HG03469 (cell line): Measurements from ENCODE around the gene SNAP91.

ENCODE experiments used
- ATAC-seq: cut with Tn5 transposase; IDR thresholded peaks from one replicate; pipeline ENCODE4 v1.9.1; 2021; ENCODE audit warnings: mild to moderate bottlenecking, moderate library complexity, moderate number of reproducible peaks; ENCODE audit not compliant: unreplicated experiment

The SNAP91 gene

GRCh38 chr6:83546636-83547035, 162.3 kb downstream of the SNAP91 start:
- ATAC-seq = no peak

DNA sequence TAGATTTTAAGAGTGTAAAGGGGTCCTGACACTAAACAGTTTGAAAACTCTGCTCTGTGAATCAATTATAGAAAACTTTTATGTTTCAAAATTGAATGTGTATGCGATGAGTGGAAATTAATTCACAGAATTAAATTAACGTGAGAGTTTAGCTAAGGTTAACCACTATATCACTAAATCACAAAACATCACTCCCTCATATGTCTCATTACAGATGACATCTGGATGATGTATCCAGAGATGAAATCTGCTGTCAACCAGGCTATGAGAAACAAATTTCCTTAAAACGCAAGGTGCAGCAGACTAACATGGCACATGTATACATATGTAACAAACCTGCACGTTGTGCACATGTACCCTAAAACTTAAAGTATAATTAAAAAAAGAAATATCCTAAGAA, 169.2 kb downstream of the SNAP91 start:
- ATAC-seq = no peak

- no peak for ATAC-seq
Observed at GRCh38 chr6:83536647-83537589, 172.0 kb downstream of the SNAP91 start.

DNA sequence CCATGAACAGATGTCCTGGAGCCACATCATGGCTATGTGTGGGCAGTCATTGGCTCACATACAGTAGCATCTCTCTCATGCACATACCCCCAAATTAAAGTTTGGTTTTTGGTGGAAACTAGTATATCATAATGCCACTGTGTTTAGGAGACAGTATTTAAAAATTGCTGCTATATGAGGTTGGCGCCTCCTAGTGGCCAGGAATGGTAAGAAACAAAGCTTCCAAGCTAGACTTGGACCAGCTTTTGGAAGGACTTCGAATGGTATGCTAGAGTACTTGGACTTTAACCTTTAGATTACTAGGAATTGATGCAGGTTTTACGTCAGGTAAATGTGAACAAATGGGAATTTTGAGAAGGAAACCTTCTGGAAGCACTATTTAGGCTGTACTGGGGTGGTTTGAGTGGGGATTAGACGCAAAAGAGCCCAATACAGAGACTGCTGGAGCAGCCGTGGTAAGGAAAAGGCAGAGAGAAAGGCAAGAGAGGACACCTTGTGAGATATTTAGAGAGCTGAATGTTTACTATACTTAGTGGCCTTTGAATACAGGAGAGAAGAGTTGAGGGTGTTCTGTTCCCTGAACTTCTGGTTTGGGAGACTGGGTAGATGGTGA, 172.8 kb downstream of the SNAP91 start:
- no peak for ATAC-seq

DNA sequence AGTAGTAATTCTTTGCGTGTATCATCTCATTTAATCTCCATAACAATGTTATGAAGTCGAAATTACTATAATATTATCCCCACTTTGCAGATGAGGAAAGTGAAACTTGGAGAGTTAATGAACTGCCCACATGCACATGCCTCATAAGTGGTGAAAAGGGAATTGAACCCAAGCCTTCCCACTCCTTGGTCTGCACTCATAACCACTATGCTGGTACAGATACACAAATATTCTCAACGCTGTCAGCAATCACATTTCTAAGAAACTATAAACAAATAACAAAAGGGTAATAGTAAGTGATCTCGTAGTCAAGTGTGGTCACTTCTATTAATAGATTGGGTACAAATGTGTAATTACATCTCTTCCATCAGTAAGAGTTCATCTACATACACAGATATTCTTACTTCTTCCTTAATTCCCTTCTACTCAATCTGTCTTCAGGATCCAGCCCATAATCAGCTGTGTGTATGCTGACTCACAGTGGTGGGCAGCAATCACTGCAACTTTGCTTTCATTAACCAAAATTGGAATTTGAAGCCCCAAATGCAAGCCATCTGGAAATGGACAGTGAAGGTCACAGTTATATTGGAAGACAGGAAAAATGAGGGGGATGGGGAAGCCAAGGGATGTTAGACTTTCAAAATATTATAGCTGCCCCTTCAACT, 190.0 kb downstream of the SNAP91 start:
- no peak for ATAC-seq

DNA sequence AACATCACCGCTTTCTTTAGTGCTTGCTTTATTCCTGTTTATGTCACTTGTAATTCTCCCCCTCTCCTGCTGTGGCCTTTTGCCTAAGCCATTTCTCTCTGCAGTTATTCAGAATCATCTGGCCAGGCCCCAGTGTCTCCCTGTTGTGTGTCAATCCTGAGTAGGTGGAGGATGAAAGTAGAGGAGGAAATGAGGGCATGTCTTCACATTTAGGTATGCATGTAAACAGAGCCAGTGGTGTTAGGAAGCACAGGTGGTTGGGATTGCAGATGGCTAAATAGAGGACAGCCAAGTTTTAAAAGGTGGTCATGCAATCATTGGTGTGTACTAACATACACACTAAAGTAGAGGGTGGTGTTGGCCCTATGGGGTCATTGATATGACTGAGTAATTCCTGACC, 191.4 kb downstream of the SNAP91 start:
- no peak for ATAC-seq

DNA sequence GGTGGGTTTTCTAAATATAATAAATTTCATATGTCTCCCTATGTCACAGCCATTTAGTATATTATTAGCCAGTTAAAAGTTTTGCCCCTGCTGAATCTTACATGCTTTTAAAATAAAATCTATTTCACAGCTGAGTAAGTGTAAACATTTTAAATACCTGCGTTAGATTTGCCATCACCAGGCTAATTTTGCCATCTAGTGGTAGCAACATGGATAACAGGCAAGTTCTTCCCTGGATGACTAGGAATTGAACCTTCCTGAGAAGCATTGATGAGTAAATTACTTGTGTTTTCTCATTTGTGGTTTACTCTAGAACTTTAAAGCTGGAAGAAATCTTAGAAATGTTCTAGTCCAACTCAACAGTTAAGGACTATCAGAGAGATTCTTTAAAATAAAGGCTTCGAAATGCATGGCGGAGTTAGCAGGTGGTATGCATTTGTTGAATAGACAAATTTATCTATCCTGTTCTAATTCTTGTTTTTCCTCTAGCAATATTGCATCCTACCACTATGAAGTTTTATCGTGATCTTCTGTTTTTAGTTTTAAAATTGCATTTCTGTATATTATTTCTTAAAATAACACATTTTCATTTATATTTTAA, 193.9 kb downstream of the SNAP91 start:
- no peak for ATAC-seq

DNA sequence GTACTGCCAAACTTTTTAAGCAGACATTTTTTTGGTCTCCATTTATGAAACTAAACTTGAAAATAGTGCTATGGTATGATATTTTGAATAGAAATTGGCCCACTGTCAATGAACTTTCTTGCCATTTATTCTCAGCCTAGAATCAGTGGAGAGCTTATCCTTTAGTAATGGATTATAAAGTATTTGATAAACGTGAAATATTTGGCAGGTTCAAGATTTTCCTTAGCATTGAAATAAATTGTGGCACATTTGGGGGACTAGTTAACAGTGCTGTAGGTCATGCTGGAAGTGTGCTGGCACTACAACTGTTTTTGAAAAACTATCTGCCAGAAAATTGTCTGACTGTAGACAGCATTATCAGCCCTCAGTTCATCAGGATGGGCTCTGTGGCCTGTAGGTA, 194.4 kb downstream of the SNAP91 start:
- no peak for ATAC-seq

GRCh38 chr6:83511901-83512681, 196.8 kb downstream of the SNAP91 start, which contains the start of gene PRSS35:
TSS of gene PRSS35 (plus strand) at chr6:83512534. CDS start at chr6:83523442, 10,908 bp downstream.
- ATAC-seq = no peak

DNA sequence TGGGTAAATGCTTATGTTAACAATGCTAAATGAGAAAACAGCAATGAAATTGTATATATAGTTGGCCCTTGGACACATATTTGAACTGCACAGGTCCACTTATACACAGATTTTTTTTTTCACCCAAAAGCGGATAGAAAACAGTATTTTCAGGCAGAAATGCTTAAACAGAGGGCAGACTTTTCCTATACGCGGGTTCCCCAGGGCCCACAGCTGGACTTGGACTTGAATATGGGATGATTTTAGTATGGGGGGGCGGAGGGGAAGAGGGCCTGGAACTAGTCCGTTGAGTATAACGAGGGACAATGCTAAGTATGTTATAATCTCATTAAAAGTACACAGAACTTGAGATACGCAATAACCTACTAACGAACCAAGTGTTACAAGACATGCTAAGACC, 197.6 kb downstream of the SNAP91 start:
- no peak for ATAC-seq

GRCh38 chr6:83510791-83511190, 198.1 kb downstream of the SNAP91 start:
- no peak for ATAC-seq

GRCh38 chr6:83509441-83509840, 199.5 kb downstream of the SNAP91 start:
- ATAC-seq = no peak

DNA sequence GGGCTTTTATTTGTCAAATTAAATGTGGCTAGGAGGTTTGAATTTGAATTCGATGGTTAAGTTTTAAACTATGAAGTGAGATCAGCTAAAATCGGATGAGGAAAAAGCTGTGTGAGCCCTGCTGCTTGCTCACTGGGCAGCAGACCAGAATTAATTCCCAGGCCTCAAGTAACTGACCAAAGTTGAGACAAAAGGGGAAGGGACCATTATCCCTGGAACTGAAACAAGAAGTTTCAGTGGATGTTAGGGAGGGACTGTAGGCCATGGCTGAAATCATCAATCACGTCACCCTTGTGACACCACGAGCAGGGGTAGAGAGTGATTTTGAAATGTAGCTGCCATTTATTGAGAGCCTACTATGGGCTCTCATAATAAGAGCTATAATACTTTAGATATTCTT, 203.5 kb downstream of the SNAP91 start:
- ATAC-seq = no peak
